ENCODE data around the gene YWHAG. TPM values are rescaled to one million over a fixed set of nuclear protein-coding genes. Genes with fewer than 3 reads are reported as not detected.
A peak's percentile ranks its signal among the peaks of the same experiment; 100 is the strongest.

The YWHAG gene
- total and polyA plus RNA-seq, 2 of the 13 experiments (the other 11 are each of a cell fraction or from before 2014, with no cell fraction given): 36.9 to 67.5 TPM

- TF ChIP-seq HIC2 (CRISPR knock-in tag; IDR thresholded peaks at IDR 0.05; ENCODE audit: low read depth): no peak
- no peak for TF ChIP-seq ONECUT2 (CRISPR knock-in tag; IDR thresholded peaks at IDR 0.05)
- no peak for TF ChIP-seq ZNF367 (CRISPR knock-in tag; IDR thresholded peaks at IDR 0.05; ENCODE audit: borderline replicate concordance)
- no peak for TF ChIP-seq TFDP1 (CRISPR knock-in tag; IDR thresholded peaks at IDR 0.05; ENCODE audit: borderline replicate concordance)
- TF ChIP-seq ZNF574 (CRISPR knock-in tag; IDR thresholded peaks at IDR 0.05): 0 out of 2 replicates have a peak, but pooled peaks have one; percentile 25
- TF ChIP-seq TEAD2 (CRISPR knock-in tag; IDR thresholded peaks at IDR 0.05): no peak
- TF ChIP-seq TEAD3 (CRISPR knock-in tag; optimal IDR thresholded peaks at IDR 0.05; ENCODE audit: borderline replicate concordance): peak; percentile 83
- TF ChIP-seq SNAPC2 (CRISPR knock-in tag; IDR thresholded peaks at IDR 0.05): no peak
- TF ChIP-seq TRIM24 (CRISPR knock-in tag; IDR thresholded peaks at IDR 0.05): no peak
- no peak for TF ChIP-seq ATF5 (CRISPR knock-in tag; IDR thresholded peaks at IDR 0.05; ENCODE audit: low read depth)
- TF ChIP-seq ZNF253 (CRISPR knock-in tag; IDR thresholded peaks at IDR 0.05; ENCODE audit: borderline replicate concordance): no peak
- TF ChIP-seq ZBTB20 (CRISPR knock-in tag; IDR thresholded peaks at IDR 0.05; ENCODE audit: borderline replicate concordance, low read depth): no peak
- TF ChIP-seq SALL1 (CRISPR knock-in tag; IDR thresholded peaks at IDR 0.05): peak; percentile 49
- no peak for TF ChIP-seq ZNF12 (CRISPR knock-in tag; IDR thresholded peaks at IDR 0.05)
- TF ChIP-seq JUNB (CRISPR knock-in tag; IDR thresholded peaks at IDR 0.05; ENCODE audit: borderline replicate concordance): no peak
- TF ChIP-seq MIXL1 (CRISPR knock-in tag; IDR thresholded peaks at IDR 0.05): peak; percentile 59; the same call in 1 of the 2 replicates
- no peak for TF ChIP-seq JARID2 (CRISPR knock-in tag; IDR thresholded peaks at IDR 0.05; ENCODE audit: insufficient replicate concordance)
- peak; percentile 63; the same call in 1 of the 2 replicates for TF ChIP-seq HOMEZ (CRISPR knock-in tag; IDR thresholded peaks at IDR 0.05; ENCODE audit: low read depth)
- TF ChIP-seq PITX1 (CRISPR knock-in tag; IDR thresholded peaks at IDR 0.05): no peak
- TF ChIP-seq PCBP1 (IDR thresholded peaks at IDR 0.05; ENCODE audit: borderline replicate concordance, low read depth, low read length): no peak
- TF ChIP-seq NONO (IDR thresholded peaks at IDR 0.05): no peak
- TF ChIP-seq NONO (CRISPR knock-in tag; conservative IDR thresholded peaks at IDR 0.05): peak; percentile 27; the same call in 1 of the 2 replicates
- TF ChIP-seq ZMYM4 (CRISPR knock-in tag; IDR thresholded peaks at IDR 0.05): peak; percentile 41
Measured at GRCh38 chr7:76343931-76344321, 14.9 kb downstream of the YWHAG start (continued).
